IMR-90 (cell line): ENCODE data around the gene TMEM208. TPM values are rescaled to one million over a fixed set of nuclear protein-coding genes. Genes with fewer than 3 reads are reported as not detected.

Experiments
- ATAC-seq: fragments of 200-7000 bp; cut with Tn5 transposase; 2 replicates; pipeline ENCODE4 v1.9.1; 2020; ENCODE audit warnings: low read depth, mild to moderate bottlenecking, moderate library complexity
- BruUV-seq: library from RNA; stranded (reverse); fragments of 400-500 nt; replicated peaks from 2 replicates; lab custom pipeline; 2021; lab: Mats Ljungman, UMichigan
- CTCF ChIA-PET: fragments of 300-600 bp; formaldehyde crosslinking; extraction: SDS; loops from one replicate; lab custom pipeline; 2021; ENCODE audit warnings: antibody characterized with exemption; lab: Yijun Ruan, JAX
- POLR2A ChIA-PET: fragments of 300-600 bp; sonication (Branson Sonifier 250); formaldehyde crosslinking; loops from one replicate; lab custom pipeline; 2022; ENCODE audit warnings: antibody characterized with exemption; ENCODE audit not compliant: unreplicated experiment; lab: Charles Lee
- DNase-seq: peaks from one replicate; pipeline ENCODE4 v3.0.0; 2013
- H2AFZ ChIP-seq: replicated peaks from 2 replicates; pipeline ENCODE3; 2013; ENCODE audit warnings: low read length, mild to moderate bottlenecking; ENCODE audit not compliant: poor library complexity
- H2AK5ac ChIP-seq: 2 replicates; pipeline ENCODE4 v1.6.1; 2013; ENCODE audit warnings: low read depth, low read length, inconsistent platforms
- H2AK9ac ChIP-seq: replicated peaks from 2 replicates; pipeline ENCODE3; 2013; ENCODE audit warnings: mild to moderate bottlenecking, low read depth, low read length, moderate library complexity; ENCODE audit not compliant: poor library complexity
- H2BK120ac ChIP-seq: 2 replicates; pipeline ENCODE4 v1.6.1; 2013; ENCODE audit warnings: low read depth, low read length, inconsistent platforms
- H2BK15ac ChIP-seq: 3 replicates; pipeline ENCODE4 v1.6.1; 2013; ENCODE audit warnings: low read depth, low read length, inconsistent platforms
- H2BK20ac ChIP-seq: 2 replicates; pipeline ENCODE4 v1.6.1; 2013; ENCODE audit warnings: low read depth, mild to moderate bottlenecking, inconsistent platforms, low read length, moderate library complexity
- H2BK5ac ChIP-seq: 2 replicates; pipeline ENCODE4 v1.6.1; 2013; ENCODE audit warnings: mild to moderate bottlenecking, low read depth, low read length, inconsistent platforms; ENCODE audit not compliant: poor library complexity, severe bottlenecking
- H3K14ac ChIP-seq: replicated peaks from 2 replicates; pipeline ENCODE4 v1.6.1; 2013; ENCODE audit warnings: low read depth, low read length, inconsistent platforms
- H3K18ac ChIP-seq: 2 replicates; pipeline ENCODE4 v1.6.1; 2013; ENCODE audit warnings: low read depth, low read length, control low read depth
- H3K23ac ChIP-seq: 2 replicates; pipeline ENCODE4 v1.6.1; 2013; ENCODE audit warnings: low read depth, low read length, inconsistent platforms
- H3K27ac ChIP-seq: 2 replicates; pipeline ENCODE4 v1.5.1; 2013; ENCODE audit warnings: mild to moderate bottlenecking, control low read depth, low read length; ENCODE audit not compliant: insufficient read depth
- H3K27me3 ChIP-seq: 2 replicates; pipeline ENCODE4 v1.6.1; 2013; ENCODE audit warnings: low read length; ENCODE audit not compliant: control insufficient read depth, insufficient read depth
- H3K36me3 ChIP-seq: 2 replicates; pipeline ENCODE4 v1.6.1; 2013; ENCODE audit warnings: low read length, mixed read lengths; ENCODE audit not compliant: control insufficient read depth, insufficient read depth
- H3K4ac ChIP-seq: 2 replicates; pipeline ENCODE4 v1.6.1; 2013; ENCODE audit warnings: low read depth, low read length, inconsistent platforms
- H3K4me1 ChIP-seq: 2 replicates; pipeline ENCODE4 v1.6.1; 2013; ENCODE audit warnings: low read length, mixed read lengths; ENCODE audit not compliant: control insufficient read depth, insufficient read depth
- H3K4me2 ChIP-seq: 2 replicates; pipeline ENCODE4 v1.6.1; 2013; ENCODE audit warnings: low read depth, mild to moderate bottlenecking, control low read depth, low read length, moderate library complexity
- H3K4me3 ChIP-seq: 2 replicates; pipeline ENCODE4 v1.5.1; 2013; ENCODE audit warnings: low read depth, mild to moderate bottlenecking, control low read depth, low read length, moderate library complexity; ENCODE audit not compliant: insufficient read depth
- H3K56ac ChIP-seq: 2 replicates; pipeline ENCODE4 v1.6.1; 2013; ENCODE audit warnings: low read length, inconsistent platforms; ENCODE audit not compliant: insufficient read depth; ENCODE audit errors: extremely low read depth
- H3K79me1 ChIP-seq, 2 experiments: 2 replicates each; pipeline ENCODE4 v1.6.1; 2013; ENCODE audit warnings: low read length in 2 of 2, inconsistent platforms in 1 of 2, low read depth in 1 of 2
- H3K9ac ChIP-seq: 2 replicates; pipeline ENCODE4 v1.6.1; 2013; ENCODE audit warnings: low read depth, low read length, control low read depth
- H3K9me1 ChIP-seq: 2 replicates; pipeline ENCODE4 v1.6.1; 2013; ENCODE audit warnings: low read length, inconsistent platforms; ENCODE audit not compliant: insufficient read depth
- H3K9me3 ChIP-seq: 2 replicates; pipeline ENCODE4 v1.6.1; 2013; ENCODE audit warnings: low read length; ENCODE audit not compliant: control insufficient read depth, insufficient read depth
- H4K20me1 ChIP-seq: 2 replicates; pipeline ENCODE4 v1.6.1; 2013; ENCODE audit warnings: low read length, inconsistent platforms; ENCODE audit not compliant: insufficient read depth
- H4K5ac ChIP-seq: 2 replicates; pipeline ENCODE4 v1.6.1; 2013; ENCODE audit warnings: mild to moderate bottlenecking, low read depth, low read length, control low read depth
- H4K8ac ChIP-seq, 2 experiments: 2 replicates each; pipeline ENCODE4 v1.6.1; 2013; ENCODE audit warnings: low read depth in 2 of 2, low read length in 2 of 2, control low read depth in 1 of 2, inconsistent platforms in 1 of 2
- H4K91ac ChIP-seq: 2 replicates; pipeline ENCODE4 v1.6.1; 2013; ENCODE audit warnings: low read depth, low read length, inconsistent platforms; ENCODE audit not compliant: insufficient read depth
- BHLHE40 ChIP-seq: fragments of 150-350 bp; IDR thresholded peaks from 2 replicates; pipeline ENCODE4 v1.6.1; 2016; ENCODE audit warnings: mild to moderate bottlenecking, low read depth, low read length
- CEBPB ChIP-seq: IDR thresholded peaks from 2 replicates; pipeline ENCODE4 v1.6.1; 2012; ENCODE audit warnings: low read depth, low read length, improper control_type of control experiment
- CHD1 ChIP-seq: IDR thresholded peaks from 2 replicates; pipeline ENCODE4 v1.6.1; 2012; ENCODE audit warnings: low read depth, low read length, improper control_type of control experiment
- FOS ChIP-seq: fragments of 150-350 bp; IDR thresholded peaks from 2 replicates; pipeline ENCODE4 v1.6.1; 2016; ENCODE audit warnings: low read depth, low read length
- MAFK ChIP-seq: IDR thresholded peaks from 2 replicates; pipeline ENCODE4 v1.6.1; 2012; ENCODE audit warnings: low read depth, low read length, improper control_type of control experiment
- MAZ ChIP-seq: IDR thresholded peaks from 2 replicates; pipeline ENCODE4 v1.6.1; 2012; ENCODE audit warnings: low read depth, mild to moderate bottlenecking, low read length, improper control_type of control experiment, moderate library complexity, borderline replicate concordance
- MXI1 ChIP-seq: IDR thresholded peaks from 2 replicates; pipeline ENCODE4 v1.6.1; 2012; ENCODE audit warnings: low read depth, mild to moderate bottlenecking, low read length, moderate library complexity, borderline replicate concordance
- NFE2L2 ChIP-seq: fragments of 150-350 bp; IDR thresholded peaks from 2 replicates; pipeline ENCODE4 v1.6.1; 2016; ENCODE audit warnings: low read depth, mild to moderate bottlenecking, low read length
- POLR2A ChIP-seq: IDR thresholded peaks from 2 replicates; pipeline ENCODE4 v1.6.1; 2012; ENCODE audit warnings: mild to moderate bottlenecking, low read depth, low read length
- RAD21 ChIP-seq: IDR thresholded peaks from 2 replicates; pipeline ENCODE4 v1.6.1; 2012; ENCODE audit warnings: low read length, improper control_type of control experiment
- RCOR1 ChIP-seq: IDR thresholded peaks from 2 replicates; pipeline ENCODE4 v1.6.1; 2012; ENCODE audit warnings: mild to moderate bottlenecking, low read length, improper control_type of control experiment; ENCODE audit not compliant: insufficient replicate concordance
- RFX5 ChIP-seq: IDR thresholded peaks from 2 replicates; pipeline ENCODE4 v1.8.0; 2012; ENCODE audit warnings: low read depth, mild to moderate bottlenecking, low read length, moderate library complexity
- SMC3 ChIP-seq: fragments of 150-350 bp; IDR thresholded peaks from 2 replicates; pipeline ENCODE4 v1.6.1; 2016; ENCODE audit warnings: low read depth, mild to moderate bottlenecking, antibody characterized with exemption, low read length, moderate library complexity
- WGBS, 2 experiments: methylation state at CpG; one replicate each; pipeline versions ENCODE4 v1.1.5 to v1.1.7; 2013; ENCODE audit warnings: missing lambda C conversion rate in 2 of 2; ENCODE audit not compliant: insufficient read length in 1 of 2; ENCODE audit errors: extremely low coverage in 2 of 2; 5-methylcytosine and 5-hydroxymethylcytosine counted together
- dilution Hi-C: fragments of 300-500 bp; cut with HindIII; formaldehyde crosslinking; loops from one replicate; pipeline ENCODE4 v1.14.3; 2018; ENCODE audit warnings: low sequenced_read_pairs; ENCODE audit not compliant: unreplicated experiment
- in situ Hi-C: fragments of 300-500 bp; cut with MboI; formaldehyde crosslinking; loops from 3 replicates; pipeline ENCODE4 v1.14.3; 2019; ENCODE audit warnings: low sequenced_read_pairs, inconsistent platforms, mixed read lengths
- intact Hi-C: fragments of 100-400 bp; cut with micrococcal nuclease; formaldehyde crosslinking; loops from 2 replicates; pipeline ENCODE4 v1.10.0; 2022
- polyA plus RNA-seq, 3 experiments: library from polyadenylated mRNA; depleted of rRNA; stranded (reverse); fragments of >200 nt; gene quantifications; 2 replicates each; pipeline ENCODE4 v1.2.3, GENCODE V29; 2012; ENCODE audit warnings: low replicate concordance in 1 of 3
- total RNA-seq: library from RNA; depleted of rRNA; stranded (reverse); fragments of >200 nt; gene quantifications from 2 replicates; pipeline ENCODE4 v1.2.3, GENCODE V29; 2012
- TF ChIP-seq, protein P1 (sequence below): fragments of 150-350 bp; IDR thresholded peaks from 2 replicates; pipeline ENCODE4 v1.6.1; 2016; ENCODE audit warnings: low read depth, mild to moderate bottlenecking, low read length, moderate library complexity, borderline replicate concordance
- TF ChIP-seq, protein P2 (sequence below): fragments of 150-350 bp; IDR thresholded peaks from 2 replicates; pipeline ENCODE4 v1.6.1; 2017; ENCODE audit warnings: mild to moderate bottlenecking, antibody characterized with exemption, low read length, low read depth

The TMEM208 gene
- total and polyA plus RNA-seq, 2 of the 4 experiments (the other 2 are of a cell fraction), result 65.6 to 66.5 TPM

DNA sequence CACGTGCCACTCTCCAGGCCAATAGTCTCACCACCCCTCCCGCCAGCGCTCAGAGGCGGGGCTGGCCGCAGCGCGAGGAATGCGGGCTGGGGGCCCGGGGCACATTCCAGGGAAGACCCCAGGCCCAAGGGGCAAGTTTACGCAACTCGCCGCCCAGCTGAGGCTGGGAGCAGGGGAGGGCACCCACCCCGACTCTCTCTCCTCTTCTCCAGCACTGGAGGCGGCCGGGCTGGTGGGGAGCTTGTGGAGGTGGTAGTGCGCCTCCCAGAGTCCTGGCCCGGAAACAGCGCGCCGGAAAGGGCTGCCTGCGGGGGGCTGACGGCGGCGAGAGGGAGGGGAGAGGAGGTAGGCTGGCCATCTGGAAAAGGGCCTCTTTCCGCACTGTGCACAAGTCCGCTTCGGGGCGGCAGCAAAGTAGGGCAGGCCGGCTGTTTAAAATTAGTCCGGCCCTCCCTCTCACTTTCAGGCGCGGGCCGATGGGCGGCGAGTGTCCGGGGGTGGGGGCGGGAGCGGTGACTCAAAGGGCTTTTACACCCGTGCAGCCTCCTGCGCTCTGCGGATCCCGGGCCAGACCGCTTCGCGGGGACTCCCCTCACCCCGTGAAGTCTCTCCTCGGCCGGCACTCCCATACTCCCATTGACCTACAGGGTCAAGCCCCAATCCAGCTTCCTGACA, 19.3 kb downstream of the TMEM208 start:
- H2AK5ac ChIP-seq, result peak overlapping the region; percentile 99
- peak; percentile 85 for DNase-seq
- H3K14ac ChIP-seq, result peak overlapping the region; percentile 64
- H4K91ac ChIP-seq, result peak overlapping the region; percentile 88; the same call in 1 of the 2 replicates
- H3K4me2 ChIP-seq, result peak overlapping the region; percentile 69
- H3K27me3 ChIP-seq, result no peaks in the 10 kb centered on the region
- dilution Hi-C loops, result no loop called here
- H3K27ac ChIP-seq, result peak overlapping the region; percentile 88
- H3K18ac ChIP-seq, result peak overlapping the region; percentile 7; the same call in 1 of the 2 replicates
- POLR2A ChIA-PET, result no interaction called here
- peak overlapping the region; percentile 97 for H2AK9ac ChIP-seq
- peak overlapping the region; percentile 96 for H3K4ac ChIP-seq
- peak overlapping the region; percentile 92; the same call in 1 of the 2 replicates for H3K23ac ChIP-seq
- ATAC-seq, result peak; percentile 43
- H2BK120ac ChIP-seq, result peak overlapping the region; percentile 64; the same call in 1 of the 2 replicates
- no peak overlapping the region for H2BK20ac ChIP-seq
- WGBS, 2 experiments, result 0% methylated on average over 10 of the region's 48 CpGs; no CpG with 5 or more reads in 1 of the 2 experiments
- H4K20me1 ChIP-seq, result no peaks in the 10 kb centered on the region; the same call in 1 of the 2 replicates
- intact Hi-C loops, result loop anchor here (1.0 to 5.0 kb wide), 2 partner anchors 19 to 146 kb away; partner anchors contain the start of genes TMEM208 and TPPP3
- no peaks in the 10 kb centered on the region for H3K36me3 ChIP-seq
- peaks cover 33% of the 10 kb centered on the region for H3K9me1 ChIP-seq
- CTCF ChIA-PET, result interaction anchor here (2.3 kb wide), 1 partner anchor 14 kb away, joined by 5 read pairs; no protein-coding TSS in a partner anchor
- peaks cover 22 to 71% of the 10 kb centered on the region in 2 experiments; a peak in 3 of 4 replicates for H3K79me1 ChIP-seq
- H3K4me1 ChIP-seq, result peaks cover 49% of the 10 kb centered on the region
- BruUV-seq, result no TSS peak
- no peaks in the 10 kb centered on the region for H3K9me3 ChIP-seq
- H3K9ac ChIP-seq, result peak overlapping the region; percentile 52
- H3K56ac ChIP-seq, result peak overlapping the region; percentile 80
- peak overlapping the region; percentile 90 for H2AFZ ChIP-seq
- in situ Hi-C loops, result no loop called here
- H4K5ac ChIP-seq, result peak overlapping the region; percentile 15; the same call in 1 of the 2 replicates
- peak overlapping the region; percentile 26; the same call in 1 of the 3 replicates for H2BK15ac ChIP-seq
- peak overlapping the region; percentile 87 for H2BK5ac ChIP-seq
- peak overlapping the region; percentile 61 to 94 for H4K8ac ChIP-seq
- peak overlapping the region; percentile 89 for H3K4me3 ChIP-seq
- TF ChIP-seq RAD21 (peak; percentile 34), SMC3 (no peak), BHLHE40 (peak; percentile 78), MXI1 (no peak), FOS (no peak), RFX5 (no peak), MAFK (no peak), MAZ (peak; percentile 90; the same call in 1 of the 2 replicates), CEBPB (peak; percentile 70), CHD1 (no peak), RCOR1 (no peak), POLR2A (peak; percentile 39; the same call in 1 of the 2 replicates), NFE2L2 (no peak)
- TF ChIP-seq, protein P1, sequence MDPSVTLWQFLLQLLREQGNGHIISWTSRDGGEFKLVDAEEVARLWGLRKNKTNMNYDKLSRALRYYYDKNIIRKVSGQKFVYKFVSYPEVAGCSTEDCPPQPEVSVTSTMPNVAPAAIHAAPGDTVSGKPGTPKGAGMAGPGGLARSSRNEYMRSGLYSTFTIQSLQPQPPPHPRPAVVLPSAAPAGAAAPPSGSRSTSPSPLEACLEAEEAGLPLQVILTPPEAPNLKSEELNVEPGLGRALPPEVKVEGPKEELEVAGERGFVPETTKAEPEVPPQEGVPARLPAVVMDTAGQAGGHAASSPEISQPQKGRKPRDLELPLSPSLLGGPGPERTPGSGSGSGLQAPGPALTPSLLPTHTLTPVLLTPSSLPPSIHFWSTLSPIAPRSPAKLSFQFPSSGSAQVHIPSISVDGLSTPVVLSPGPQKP, result no peak
- TF ChIP-seq, protein P2, sequence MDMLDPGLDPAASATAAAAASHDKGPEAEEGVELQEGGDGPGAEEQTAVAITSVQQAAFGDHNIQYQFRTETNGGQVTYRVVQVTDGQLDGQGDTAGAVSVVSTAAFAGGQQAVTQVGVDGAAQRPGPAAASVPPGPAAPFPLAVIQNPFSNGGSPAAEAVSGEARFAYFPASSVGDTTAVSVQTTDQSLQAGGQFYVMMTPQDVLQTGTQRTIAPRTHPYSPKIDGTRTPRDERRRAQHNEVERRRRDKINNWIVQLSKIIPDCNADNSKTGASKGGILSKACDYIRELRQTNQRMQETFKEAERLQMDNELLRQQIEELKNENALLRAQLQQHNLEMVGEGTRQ, result no peak; the same call in 1 of the 2 replicates
